ENCODE measurements around the gene AKAP13. TPM values are rescaled to one million over a fixed set of nuclear protein-coding genes. Genes with fewer than 3 reads are reported as not detected.

Gene AKAP13
- total RNA-seq, 4 donors from 2014 or later: 131 to 265 (median 224) TPM

DNA sequence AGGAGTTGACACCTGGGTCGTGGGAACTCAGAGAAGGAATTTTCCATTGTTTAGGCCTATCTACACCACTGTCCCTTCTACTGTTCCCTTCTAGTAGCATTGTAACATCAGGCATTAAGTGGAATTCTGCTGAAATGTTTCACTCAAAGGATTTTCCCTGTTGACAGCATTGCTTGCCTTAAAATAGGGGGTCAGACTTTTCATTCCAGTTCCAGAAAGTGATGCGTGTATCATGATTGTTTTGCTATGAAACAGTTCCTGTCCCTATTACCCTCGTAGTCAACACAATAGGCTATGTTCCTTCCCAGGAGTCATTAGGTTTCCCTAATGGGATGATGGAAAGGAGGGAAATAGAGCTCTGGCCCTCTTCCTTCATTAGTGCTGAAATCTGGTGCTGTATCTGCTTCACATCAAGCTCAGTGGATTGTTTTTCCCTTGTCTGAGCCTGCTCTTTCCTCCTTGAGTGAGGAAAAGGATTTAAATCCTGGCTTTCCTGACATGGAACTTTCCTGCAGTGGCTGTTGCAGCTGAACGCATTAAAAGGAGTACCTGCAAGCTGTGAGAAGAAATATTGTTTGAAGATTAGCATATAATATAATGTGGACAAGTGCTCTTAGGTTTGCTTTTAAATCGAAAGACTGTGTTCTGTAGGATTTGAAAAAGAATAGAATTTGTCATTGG is 218.5 kb downstream of the AKAP13 start:
- TF ChIP-seq CTCF (IDR thresholded peaks at IDR 0.05; ENCODE audit: low read depth): no peak

- TF ChIP-seq CTCF (IDR thresholded peaks at IDR 0.05; ENCODE audit: low read depth): no peak
Measured at GRCh38 chr15:85600001-85600400, 219.6 kb downstream of the AKAP13 start.

DNA sequence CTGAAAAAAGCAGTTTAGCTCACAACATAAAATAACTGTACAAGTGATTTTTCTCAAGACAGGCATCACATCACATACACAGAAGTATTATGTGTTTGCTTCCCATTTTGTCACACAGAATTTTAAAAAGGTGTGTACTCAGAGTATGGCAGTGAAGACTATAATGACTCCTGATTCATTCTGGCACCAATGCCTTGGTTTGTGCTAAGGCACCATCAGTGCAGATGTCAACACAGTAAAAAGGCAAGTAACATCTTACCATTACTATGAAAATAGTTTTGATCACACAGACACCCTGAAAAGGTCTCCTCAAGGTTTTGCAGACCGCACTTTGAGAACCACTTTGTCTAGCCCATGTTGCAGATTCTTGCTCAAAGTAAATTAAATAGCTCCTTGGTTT is 222.8 kb downstream of the AKAP13 start:
- no peak for TF ChIP-seq CTCF (IDR thresholded peaks at IDR 0.05; ENCODE audit: low read depth)

DNA sequence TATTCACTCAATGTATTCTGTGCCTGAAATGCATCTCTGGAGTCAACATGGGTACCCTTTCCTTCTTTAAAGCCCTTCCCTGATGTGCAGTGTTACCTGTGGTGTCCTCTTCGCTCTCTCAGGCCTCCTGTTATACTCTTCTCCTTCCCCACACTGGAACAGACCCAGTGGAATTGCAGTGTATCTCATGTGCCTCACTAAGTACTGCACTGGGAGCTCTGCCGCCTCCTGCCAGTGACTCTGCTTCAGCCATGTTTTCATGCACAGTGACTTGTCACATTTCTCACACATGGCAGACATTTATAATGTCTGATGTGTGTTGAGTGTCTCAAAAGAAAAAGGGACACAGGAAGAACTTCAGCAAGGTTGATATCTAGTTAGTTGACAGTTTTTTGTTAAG is 223.3 kb downstream of the AKAP13 start:
- no peak for TF ChIP-seq CTCF (IDR thresholded peaks at IDR 0.05; ENCODE audit: low read depth)

GRCh38 chr15:85604194-85604593 is 223.8 kb downstream of the AKAP13 start:
- TF ChIP-seq CTCF (IDR thresholded peaks at IDR 0.05; ENCODE audit: low read depth): no peak

DNA sequence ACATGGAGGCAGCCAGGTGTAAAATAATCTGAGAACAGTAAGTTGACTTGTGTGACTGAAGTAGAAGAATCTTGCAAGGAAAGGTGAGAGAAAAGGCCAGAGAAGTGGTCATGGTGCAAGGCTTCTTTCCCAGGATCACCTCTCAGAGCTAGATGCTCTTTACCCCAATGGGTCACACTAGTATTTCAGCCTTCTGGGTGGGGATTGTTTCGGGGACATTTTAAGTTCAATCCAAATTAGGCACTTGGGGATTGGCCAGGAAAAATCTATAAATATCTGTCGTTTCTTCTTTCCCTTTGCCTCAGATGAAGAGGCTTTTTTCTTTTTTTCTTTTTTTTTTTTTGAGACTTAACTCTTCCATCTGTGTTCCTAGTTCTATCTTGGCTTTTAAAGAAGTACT is 226.3 kb downstream of the AKAP13 start:
- no peak for TF ChIP-seq CTCF (IDR thresholded peaks at IDR 0.05; ENCODE audit: low read depth)

GRCh38 chr15:85607141-85607806 is 226.9 kb downstream of the AKAP13 start:
- no peak for TF ChIP-seq CTCF (IDR thresholded peaks at IDR 0.05; ENCODE audit: low read depth)
